Stimulated activated CD4-positive, alpha-beta T cell treated with anti-CD3 and anti-CD28 coated beads, TNF-alpha, amount 100 ng/mL, for 1 hour (primary cell): ENCODE measurements around the gene TTC7B.

Experiments
- DNase-seq, 3 donors: peaks; one replicate each; pipeline ENCODE4 v3.0.0-alpha.2; 2020; ENCODE audit warnings: low read depth in 3 of 3, low spot score in 1 of 3

The TTC7B gene

DNA sequence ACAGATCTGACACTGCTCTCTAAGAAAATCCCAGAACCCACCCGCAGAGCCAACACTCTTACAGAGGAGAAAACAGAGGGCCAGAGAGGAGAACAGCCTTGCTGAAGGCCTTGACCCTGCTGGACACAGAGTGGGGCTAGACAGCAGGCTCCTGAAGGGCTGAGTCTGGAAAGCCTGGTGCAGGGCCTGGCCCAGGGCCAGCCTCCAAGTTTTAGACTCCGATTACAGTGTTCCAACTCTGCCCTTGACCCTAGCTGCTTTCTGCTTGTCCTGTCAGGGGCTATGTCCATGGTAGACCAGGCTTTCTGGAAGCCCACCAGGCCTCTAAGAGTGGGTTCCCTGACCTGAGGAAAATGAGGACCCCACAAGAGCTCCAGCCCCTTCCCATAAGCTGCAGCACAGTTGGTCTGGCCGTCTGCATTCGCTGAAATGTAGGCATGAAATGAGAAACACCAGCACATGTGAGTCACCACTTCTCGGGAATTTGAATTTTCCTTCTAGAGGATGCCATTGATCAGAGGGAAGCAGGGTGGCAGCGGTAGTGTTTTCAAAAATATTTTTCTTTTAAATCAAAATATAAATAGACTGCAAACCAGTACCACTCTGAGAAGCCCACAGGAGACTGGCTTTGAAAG is 265.0 kb downstream of the TTC7B start:
- DNase-seq: no peak

DNA sequence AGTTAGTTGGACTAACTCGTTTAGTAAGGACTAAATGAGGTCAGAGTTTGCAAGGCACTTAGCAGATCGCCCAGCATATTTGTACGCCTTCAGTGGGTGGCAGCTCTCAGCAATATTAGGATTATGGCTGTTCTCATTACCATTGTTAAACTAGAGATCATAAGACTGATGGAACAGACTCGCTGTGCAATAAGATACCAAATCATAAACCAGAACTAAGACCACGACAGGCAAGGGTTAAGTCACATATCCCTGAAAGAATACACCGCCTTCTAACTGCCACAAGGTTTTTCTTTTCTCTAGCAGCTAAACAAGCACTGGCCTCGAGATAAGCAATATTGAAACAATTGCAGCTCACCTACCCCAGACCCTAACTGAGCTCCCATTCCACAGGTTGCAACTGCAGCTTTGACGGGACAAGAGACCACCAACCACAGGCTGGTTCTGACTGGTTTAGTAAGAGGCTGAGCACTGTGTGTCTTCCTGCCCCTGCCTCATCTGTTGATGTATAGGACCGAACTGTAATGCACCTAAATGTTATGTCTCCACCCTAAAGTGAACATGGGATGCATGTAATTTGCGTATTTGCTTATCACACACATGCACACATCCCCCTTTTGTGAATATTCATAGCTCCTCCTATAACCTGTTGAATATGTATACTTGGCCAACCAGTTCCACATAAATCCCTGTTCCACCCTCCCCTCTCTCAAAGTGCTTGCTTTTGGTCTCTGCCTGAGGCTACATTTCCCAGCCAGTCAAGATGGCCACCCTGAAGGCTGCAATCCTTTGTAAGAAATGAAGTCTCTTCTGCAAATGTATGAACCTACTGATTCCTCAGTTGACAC is 266.2 kb downstream of the TTC7B start:
- DNase-seq: no peak

GRCh38 chr14:90548455-90548854 is 267.8 kb downstream of the TTC7B start:
- no peak for DNase-seq

DNA sequence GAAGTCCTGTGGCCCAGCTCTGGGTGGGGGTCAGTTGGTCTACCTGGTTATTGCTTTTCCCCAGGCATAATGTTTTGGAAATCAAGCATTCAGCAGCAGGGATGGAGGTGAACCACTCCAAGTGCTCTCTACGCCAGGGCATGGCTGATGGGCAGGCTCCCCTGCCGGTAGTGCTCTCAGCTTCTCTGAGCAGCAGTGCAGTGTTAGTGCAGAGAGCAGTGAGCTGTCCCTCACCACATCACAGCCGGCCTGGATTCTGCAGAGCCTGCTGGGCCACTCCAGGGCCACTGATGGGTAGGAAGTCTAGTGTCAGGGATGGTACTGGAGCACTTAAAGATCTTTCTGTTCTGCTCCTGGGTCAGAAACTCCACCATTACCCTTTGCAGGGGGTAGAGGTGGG is 268.3 kb downstream of the TTC7B start:
- no peak for DNase-seq

GRCh38 chr14:90547250-90547649 is 269.0 kb downstream of the TTC7B start:
- DNase-seq: no peak

- no peak for DNase-seq
Observed at GRCh38 chr14:90546767-90547166, 269.5 kb downstream of the TTC7B start.

DNA sequence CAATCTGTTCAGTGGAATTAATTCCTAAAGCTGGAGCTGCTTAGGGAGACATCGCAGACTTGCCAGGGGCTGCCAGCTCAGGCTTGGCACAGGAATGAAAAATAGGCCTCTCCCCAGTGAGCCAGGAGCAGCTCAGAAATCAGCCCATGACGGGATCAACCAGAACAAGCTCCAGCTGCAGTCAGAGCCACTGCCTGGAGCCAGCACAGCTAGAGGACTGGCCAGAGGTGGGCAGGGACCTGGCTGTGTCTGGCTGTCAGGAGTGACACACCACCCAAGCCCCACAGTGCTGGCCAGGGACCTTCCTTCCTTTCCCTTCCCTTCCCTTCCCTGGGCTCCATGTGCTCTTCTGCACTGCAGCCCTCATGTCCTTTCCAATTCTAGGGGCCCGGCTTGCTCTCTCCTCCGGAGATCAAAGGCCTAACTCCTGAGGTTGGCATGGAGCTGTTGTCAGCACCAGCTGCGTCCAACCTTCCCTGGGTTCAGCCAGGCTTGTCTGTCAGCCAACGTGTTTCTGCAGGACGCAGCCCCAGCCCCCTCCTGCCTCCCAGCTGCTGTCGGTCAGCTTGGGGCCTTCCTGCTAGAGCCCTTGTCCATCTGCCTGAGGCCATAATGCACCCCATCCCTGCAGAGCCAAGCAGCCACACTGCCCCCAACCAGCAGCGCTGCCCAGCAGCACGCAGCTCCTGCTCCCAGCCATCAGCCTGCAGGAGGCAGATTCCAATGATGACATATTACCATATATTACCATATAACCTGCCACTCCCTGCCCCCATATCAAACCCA is 270.1 kb downstream of the TTC7B start:
- no peak for DNase-seq

DNA sequence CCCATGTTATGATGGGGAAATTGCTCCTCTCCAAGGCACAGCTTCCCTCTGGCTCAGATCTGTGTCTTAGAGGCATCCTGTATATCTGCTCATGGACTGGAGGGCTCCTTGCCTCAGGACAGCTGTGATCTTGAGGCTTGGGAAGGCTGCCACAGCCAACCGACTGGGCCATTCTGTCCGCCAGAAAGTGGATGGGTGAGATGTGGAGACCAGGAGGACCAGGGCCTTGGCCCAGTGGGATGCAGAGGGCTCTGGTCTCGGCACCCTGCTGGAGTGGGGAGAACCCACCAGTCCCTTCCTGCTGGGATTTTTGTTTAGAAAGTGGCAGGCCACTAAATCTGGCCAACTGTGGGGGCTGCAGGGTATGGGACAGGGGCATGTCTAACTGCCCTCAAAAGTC is 270.8 kb downstream of the TTC7B start:
- no peak for DNase-seq

- DNase-seq: no peak
Observed at GRCh38 chr14:90544971-90545370, 271.3 kb downstream of the TTC7B start.

GRCh38 chr14:90544566-90544965 is 271.7 kb downstream of the TTC7B start:
- no peak for DNase-seq

DNA sequence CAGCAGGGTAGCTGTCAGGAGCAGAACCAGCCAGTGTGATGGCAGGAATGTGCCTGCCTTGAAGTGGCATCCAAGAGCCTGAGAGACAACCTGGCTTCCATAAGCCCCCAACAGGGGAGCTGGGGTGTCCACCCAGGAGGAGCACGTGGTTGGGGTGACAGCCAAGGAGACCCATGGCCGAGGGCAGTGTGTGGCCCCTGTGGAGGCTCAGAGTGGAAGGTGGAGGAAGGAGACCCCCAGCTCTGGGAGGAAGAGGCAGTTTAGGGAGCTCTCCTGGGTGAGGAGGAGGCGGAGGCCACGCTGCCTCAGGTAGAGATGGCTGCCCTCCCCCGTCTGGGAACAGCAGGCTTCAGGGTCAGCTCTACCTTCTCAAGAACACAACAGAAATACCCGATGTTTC is 272.4 kb downstream of the TTC7B start:
- DNase-seq: no peak

- no peak for DNase-seq
Observed at GRCh38 chr14:90541076-90541634, 275.1 kb downstream of the TTC7B start.

DNA sequence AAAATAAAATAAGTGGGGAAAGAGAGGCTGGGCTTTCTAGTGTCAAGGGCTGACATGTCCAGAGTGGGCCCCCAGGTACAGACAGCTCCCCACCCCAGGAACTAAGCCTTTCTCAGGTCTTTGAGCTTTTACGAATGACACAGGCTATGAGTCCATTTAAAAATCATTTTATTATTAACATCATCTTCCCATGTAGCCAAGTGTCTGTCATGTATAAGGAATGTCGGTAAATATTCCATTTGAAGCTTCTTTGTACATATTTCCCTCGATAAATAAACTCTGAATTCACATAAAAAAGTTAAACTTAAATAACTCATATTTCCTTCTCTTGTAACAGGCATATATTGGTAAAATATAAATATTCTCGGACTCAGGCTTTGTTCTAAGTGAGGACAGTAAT is 275.8 kb downstream of the TTC7B start:
- no peak for DNase-seq

- no peak for DNase-seq
Observed at GRCh38 chr14:90539996-90540395, 276.2 kb downstream of the TTC7B start.

GRCh38 chr14:90539496-90539775 is 276.8 kb downstream of the TTC7B start:
- DNase-seq: no peak

GRCh38 chr14:90538716-90539495 is 277.3 kb downstream of the TTC7B start:
- DNase-seq: no peak

DNA sequence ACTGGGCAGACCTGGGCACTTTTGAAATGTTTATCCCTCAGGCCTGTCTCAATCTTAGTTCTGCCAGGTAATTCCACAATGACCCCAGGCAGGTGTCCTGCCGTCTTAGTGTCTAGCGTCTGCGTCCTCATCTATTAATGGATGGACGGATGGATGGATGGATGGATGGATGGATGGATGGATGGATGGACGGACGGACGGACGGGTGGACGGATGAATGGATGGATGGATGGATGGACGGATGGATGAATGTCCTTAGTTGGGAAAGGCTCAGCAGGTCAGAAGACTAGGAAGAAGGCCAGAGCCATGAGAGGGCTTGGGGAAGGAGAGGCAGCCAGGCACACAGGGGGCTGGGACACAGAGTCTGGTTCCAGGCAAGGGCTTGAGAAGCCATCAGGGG is 278.1 kb downstream of the TTC7B start:
- no peak for DNase-seq

GRCh38 chr14:90536511-90537191 is 279.6 kb downstream of the TTC7B start:
- no peak for DNase-seq

DNA sequence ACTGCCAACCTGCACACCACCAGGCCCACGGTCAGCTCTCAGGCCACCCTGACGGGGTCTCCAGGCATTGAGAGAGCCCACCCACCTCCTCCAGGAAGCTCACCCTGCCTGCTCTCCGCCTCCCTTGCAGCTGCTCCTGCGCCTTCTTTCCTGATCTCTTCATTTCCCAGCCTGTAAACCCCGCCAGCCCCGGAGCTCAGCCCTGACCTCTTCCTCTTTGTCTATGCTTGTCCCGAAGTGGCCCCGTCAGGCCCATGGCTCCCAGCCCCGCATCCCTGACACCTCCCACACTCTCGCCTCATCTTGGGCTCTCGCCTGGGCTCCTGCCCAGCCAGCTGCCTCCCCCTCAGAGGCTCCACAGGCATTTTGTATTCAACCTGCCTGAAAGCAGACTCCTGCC is 280.1 kb downstream of the TTC7B start:
- DNase-seq: no peak

DNA sequence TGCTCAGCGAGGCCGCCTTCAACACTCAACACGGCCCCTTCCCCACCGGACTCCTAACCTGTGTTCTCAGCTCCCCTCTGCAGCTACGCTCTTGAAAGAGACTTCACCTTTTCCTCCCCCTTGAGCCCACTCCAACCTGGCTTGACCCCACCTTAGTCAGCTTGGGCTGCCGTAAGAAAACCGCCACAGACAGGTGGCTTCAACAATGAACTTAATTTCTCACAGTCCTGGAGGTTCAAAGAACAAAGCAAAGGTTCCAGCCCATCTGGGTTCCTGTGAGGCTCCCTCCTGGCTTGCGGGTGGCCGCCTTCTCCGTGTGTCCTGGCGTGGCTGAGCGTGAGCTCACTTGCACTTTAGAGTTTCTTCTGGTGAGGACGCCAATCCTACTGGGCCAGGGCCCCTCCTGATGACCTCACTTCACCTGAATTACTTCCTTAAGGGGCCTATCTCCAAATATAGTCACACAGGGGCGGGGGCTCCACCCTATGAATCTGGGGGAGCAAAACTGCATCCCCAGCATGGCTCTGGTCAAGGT is 280.6 kb downstream of the TTC7B start:
- no peak for DNase-seq
